IPS-18c (cell line): ENCODE data around the gene NGEF.
"Not testable (repeated sequence)": the region's sequence is repeated elsewhere in the genome, so short reads cannot be mapped to it uniquely, and the experiment has no call there.

Experiments
- H3K4me3 ChIP-seq: 2 replicates; pipeline ENCODE4 v1.7.0; 2013; ENCODE audit warnings: low read depth, mild to moderate bottlenecking, low read length, moderate library complexity; ENCODE audit not compliant: insufficient read depth
- H3K9me3 ChIP-seq: one replicate; pipeline ENCODE4 v1.6.1; 2013; ENCODE audit warnings: mild to moderate bottlenecking, low read length, moderate library complexity; ENCODE audit not compliant: control insufficient read depth, insufficient read depth

The NGEF gene

DNA sequence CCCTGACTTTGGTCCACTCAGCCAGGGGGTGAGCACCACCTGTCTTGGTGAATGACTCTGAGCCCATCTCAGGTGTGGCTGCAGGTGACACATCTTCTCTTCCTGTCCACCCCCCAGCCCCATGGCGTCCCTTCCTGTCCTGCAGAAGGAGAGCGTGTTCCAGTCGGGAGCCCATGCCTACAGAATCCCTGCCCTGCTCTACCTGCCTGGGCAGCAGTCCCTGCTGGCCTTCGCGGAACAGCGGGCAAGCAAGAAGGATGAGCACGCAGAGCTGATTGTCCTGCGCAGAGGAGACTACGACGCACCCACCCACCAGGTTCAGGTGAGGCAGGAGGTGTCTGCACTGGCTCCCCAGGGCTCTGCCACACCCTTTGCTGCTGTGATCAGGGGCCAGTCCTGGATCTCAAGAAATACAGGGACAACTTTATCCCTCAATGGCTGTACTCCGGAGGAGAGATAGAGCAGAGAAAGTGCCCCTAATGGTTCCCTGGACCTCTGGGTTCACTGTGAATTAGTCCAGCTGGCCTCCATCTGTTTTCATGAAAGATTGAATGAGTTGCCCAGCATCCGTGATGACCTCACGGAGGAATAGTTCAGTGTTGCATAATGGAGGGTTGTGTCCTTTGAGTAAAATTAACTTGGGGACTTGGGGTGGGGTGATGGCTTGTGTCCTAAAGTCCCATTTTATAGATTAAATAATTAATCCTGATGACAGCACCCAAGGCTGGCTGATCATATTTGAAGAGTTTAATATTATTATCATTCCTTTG is 19.7 kb upstream of the NGEF start, which contains the start of gene NEU2:
Gene NEU2 (plus strand): TSS at position 122 of the 770 bp plus-strand sequence. CDS start 0 bp downstream, at position 122.
- H3K9me3 ChIP-seq, result no peaks in the 10 kb centered on the region
- H3K4me3 ChIP-seq, result no peak within 1 kb of the TSS

GRCh38 chr2:233031556-233032500 is 18.8 kb upstream of the NGEF start:
- Histone ChIP-seq H3K9me3 (no peaks in the 10 kb centered on the region), H3K4me3 (no peak overlapping the region)

GRCh38 chr2:233029321-233029720 is 16.3 kb upstream of the NGEF start:
- Histone ChIP-seq H3K4me3 (no peak overlapping the region), H3K9me3 (no peaks in the 10 kb centered on the region)

DNA sequence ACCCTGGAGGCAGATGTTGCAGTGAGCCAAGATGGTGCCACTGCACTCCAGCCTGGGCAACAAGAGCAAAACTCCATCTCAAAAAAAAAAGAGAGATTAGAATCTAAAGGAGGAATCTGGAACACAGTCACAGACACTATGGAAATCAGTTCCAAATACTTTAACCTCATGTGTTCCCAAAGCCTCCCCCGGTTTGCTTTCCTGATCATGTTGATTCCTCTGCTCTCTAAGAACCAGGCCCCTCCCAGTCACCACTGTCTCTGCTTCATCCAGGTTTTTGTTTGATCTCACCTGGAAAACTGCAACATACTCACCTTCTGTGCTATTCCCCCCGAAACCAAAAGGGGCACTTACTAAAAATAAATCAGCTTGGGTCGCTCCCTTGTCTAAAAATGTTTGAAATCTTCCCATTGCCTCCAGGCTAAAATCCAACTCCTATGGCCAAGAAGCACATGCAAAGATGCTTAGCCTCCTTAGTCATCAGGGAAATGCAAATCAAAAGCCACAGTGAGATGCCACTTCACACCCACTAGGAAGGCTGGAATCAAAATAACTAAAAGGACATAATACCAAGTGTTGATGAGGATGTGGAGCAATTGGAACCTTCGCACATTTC is 13.2 kb upstream of the NGEF start:
- H3K9me3 ChIP-seq, result no peaks in the 10 kb centered on the region
- H3K4me3 ChIP-seq, result no peak overlapping the region

DNA sequence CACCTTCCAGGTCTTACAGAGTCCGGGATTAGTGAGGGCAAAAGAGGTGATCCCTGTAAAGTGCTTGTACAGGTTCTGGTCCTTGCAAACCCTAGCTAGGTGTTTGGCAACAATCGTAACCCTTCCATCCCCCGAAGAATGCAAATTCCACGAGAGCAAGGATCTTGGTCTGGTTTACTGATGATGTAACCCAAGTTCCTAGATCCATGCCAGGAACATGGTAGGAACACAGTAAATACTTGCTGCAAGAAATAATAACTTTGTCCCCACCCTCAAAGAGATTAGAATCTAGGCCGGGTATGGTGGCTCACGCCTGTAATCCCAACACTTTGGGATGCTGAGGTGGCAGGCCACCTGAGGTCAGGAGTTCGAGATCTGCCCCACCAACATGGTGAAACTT is 12.7 kb upstream of the NGEF start:
- Histone ChIP-seq H3K9me3 (no peaks in the 10 kb centered on the region), H3K4me3 (no peak overlapping the region)

- H3K4me3 ChIP-seq, result no peak overlapping the region
- H3K9me3 ChIP-seq, result no peaks in the 10 kb centered on the region
Observed at GRCh38 chr2:233023761-233024410, 10.8 kb upstream of the NGEF start.

GRCh38 chr2:233023007-233023760 is 10.1 kb upstream of the NGEF start:
- no peaks in the 10 kb centered on the region for H3K9me3 ChIP-seq
- no peak overlapping the region for H3K4me3 ChIP-seq

- H3K4me3 ChIP-seq, result no peak overlapping the region
Observed at GRCh38 chr2:233022561-233022960, 9.5 kb upstream of the NGEF start.

GRCh38 chr2:233021771-233022170 is 8.7 kb upstream of the NGEF start:
- Histone ChIP-seq H3K9me3 (no peaks in the 10 kb centered on the region), H3K4me3 (no peak overlapping the region)

More at GRCh38 chr2:233022561-233022960, 9.5 kb upstream of the NGEF start:
- H3K9me3 ChIP-seq, result no peaks in the 10 kb centered on the region

GRCh38 chr2:233020454-233020853 is 7.4 kb upstream of the NGEF start:
- Histone ChIP-seq H3K9me3 (no peaks in the 10 kb centered on the region), H3K4me3 (no peak overlapping the region)

DNA sequence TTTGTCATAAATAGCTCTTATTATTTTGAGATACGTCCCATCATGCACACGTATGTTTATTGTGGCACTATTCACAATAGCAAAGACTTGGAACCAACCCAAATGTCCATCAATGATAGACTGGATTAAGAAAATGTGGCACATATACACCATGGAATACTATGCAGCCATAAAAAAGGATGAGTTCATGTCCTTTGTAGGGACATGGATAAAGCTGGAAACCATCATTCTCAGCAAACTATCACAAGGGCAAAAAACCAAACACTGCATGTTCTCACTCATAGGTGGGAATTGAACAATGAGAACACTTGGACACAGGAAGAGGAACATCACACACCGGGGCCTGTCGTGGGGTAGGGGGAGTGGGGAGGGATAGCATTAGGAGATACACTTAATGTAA is 6.6 kb upstream of the NGEF start:
- H3K4me3 ChIP-seq, result not testable (repeated sequence)

DNA sequence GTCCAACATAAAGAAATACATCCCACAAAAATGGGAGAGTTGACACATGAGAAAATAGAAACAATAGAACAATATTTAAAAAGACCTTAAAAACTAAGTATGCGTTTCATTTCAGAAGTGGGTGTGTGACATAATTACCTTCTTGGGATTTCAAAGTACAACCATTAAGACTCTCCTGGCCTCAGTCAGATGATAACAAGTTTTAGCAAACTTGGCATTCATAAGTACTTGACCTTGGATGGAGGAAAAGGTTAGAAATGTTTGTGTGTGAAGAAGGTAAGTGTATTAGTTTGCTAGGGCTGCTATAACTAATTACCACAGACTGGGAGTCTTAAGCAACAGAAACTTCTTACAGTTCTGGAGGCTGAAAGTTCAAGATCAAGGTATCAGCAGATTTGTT is 4.9 kb upstream of the NGEF start:
- Histone ChIP-seq H3K4me3 (no peak overlapping the region), H3K9me3 (no peaks in the 10 kb centered on the region)

More for the DNA sequence above, 6.6 kb upstream of the NGEF start:
- H3K9me3 ChIP-seq, result not testable (repeated sequence)

DNA sequence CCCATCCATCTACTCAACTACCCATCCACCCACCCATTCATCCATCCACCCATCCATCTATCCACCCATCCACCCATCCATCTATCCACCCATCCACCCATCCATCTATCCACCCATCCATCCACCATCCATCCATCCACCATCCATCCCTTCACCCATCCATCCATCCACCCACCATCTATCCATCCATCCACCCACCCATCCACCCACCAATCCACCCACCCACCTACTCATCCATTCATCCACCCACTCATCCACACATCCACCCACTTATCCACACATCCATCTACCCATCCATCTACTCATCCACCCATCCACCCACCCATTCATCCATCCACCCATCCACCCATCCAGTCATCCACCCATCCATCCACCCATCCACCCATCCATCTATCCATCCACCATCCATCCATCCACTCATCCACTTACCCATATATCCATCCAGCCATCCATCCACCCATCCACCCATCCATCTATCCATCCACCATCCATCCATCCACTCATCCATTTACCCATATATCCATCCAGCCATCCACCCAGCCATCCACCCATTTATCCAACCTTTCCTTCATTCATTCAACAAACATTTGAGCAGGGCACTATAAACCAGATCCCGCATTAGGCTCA is 2.1 kb upstream of the NGEF start:
- Histone ChIP-seq H3K4me3 (no peak overlapping the region), H3K9me3 (no peaks in the 10 kb centered on the region)

DNA sequence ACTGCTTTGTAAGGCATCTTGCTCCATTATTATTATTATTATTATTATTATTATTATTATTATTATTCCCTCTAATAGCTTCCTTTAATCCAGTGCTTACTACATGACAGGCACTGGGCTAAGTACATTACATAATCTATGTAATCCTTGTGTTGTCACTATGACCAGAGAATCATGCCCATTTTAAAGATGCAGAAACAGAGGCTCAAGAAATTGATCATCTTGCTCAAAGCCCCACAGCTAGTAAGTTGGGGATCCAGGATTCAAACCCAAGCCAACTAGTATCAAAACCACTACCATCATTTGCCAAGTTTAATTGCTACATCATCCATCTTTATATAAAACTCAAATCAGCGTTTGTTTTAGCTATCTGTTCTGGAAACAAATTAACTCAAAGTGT is 594 bp upstream of the NGEF start:
- Histone ChIP-seq H3K9me3 (no peaks in the 10 kb centered on the region), H3K4me3 (no peak overlapping the region)

DNA sequence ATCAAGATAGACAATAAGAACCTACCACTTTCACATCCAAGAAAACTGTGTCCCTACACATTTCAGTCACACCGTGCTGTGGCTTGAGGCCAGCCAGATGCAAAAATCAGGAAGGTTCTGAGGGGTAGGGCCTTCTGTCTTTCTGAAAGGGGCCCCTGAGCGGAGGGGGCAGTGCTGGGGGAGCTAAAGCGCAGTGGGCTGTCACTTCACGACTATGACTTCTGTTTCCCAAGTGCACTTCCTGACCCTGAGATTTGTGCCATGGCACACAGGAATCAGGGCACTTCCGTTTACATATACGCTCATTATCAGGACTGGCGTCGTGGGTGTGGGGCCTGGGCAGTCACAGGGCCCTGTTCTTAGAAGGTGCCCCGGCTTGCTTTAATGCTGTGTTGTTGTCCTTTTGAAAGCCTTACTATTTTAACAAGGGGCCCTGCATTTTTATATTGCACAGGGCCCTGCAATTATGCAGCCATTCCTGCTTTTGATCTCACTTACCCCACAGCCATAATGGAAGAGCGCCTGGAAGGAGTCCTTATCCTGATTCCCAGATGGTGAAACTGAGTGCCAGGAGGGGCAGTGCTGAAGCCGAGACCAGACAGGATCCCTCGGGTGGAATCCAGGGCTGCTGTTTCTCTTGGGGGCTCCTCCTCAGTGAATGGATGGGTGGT is 620 bp downstream of the NGEF start:
- Histone ChIP-seq H3K4me3 (no peak overlapping the region), H3K9me3 (no peaks in the 10 kb centered on the region)

DNA sequence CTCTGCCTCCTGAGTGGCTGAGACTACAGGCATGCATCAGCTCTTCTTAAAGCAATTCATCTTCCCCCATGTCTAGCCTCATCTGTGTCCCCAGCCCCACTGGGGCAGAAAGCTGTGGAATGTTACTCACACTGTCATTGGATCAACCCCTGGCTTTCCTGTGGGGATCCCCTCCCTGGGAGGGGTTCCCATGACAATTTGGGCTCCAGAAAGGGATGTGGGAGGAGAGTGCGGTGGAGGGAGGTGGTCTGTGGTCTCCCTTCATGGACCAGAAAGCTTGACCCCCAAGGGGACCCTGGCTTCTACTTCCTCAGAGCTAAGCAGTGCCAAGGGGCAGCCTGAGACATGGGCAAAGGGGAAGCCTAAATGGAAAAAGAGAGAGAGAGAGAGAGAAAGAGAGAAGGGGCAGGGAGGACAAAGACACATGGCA is 1.3 kb downstream of the NGEF start:
- Histone ChIP-seq H3K9me3 (peaks cover 3% of the 10 kb centered on the region), H3K4me3 (no peak overlapping the region)
